ENCODE results near the gene RASSF5.
A peak's percentile ranks its signal among the peaks of the same experiment; 100 is the strongest.

RASSF5 gene

DNA sequence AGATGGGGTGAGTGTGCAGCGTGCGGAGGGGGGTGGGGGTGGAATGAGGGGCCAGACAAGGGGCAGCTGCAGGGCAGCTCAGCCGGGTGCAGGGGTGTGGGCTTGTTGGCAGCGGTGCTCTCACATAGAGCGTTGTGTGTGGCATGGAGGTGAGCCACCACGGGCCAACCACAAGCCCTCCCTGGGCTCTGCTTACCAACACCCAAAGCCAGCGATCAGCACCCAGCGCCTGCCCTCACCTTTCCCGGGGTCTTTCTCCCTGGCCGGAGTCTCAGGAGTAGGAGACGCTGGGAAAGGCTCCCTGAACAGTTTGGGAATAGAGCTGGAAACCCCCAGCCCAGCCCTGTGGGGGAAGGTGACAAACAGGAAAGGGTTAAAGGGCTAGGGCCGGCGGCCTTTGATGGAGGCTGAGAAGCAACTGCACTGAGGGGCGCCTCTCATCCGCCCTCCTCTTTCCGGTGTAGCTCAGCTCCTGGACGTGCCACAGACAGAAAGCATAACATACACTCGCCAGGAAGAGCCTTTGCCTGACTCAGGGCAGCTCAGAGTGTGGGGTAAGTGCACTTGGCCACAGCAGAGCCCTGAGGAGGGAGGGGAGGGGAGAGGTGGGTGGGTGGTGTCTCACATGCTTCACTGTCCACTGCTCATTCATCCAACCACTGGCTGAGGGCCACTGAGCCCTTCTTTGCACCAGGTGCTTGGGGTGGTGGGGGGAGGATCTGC lies 36.5 kb upstream of the RASSF5 start:
- TF ChIP-seq CTCF (conservative IDR thresholded peaks at IDR 0.05) = no peak
- H3K27ac ChIP-seq = peak overlapping the region; percentile 56; the same call in 1 of the 2 replicates

- TF ChIP-seq CTCF (conservative IDR thresholded peaks at IDR 0.05) = no peak
- no peak overlapping the region for H3K27ac ChIP-seq
Measured at GRCh38 chr1:206471415-206471801, 35.9 kb upstream of the RASSF5 start.

GRCh38 chr1:206472024-206472423 lies 35.3 kb upstream of the RASSF5 start:
- no peak for TF ChIP-seq CTCF (conservative IDR thresholded peaks at IDR 0.05)
- H3K27ac ChIP-seq = no peak overlapping the region

GRCh38 chr1:206472454-206472853 lies 34.9 kb upstream of the RASSF5 start:
- H3K27ac ChIP-seq = no peak overlapping the region
- no peak for TF ChIP-seq CTCF (conservative IDR thresholded peaks at IDR 0.05)

DNA sequence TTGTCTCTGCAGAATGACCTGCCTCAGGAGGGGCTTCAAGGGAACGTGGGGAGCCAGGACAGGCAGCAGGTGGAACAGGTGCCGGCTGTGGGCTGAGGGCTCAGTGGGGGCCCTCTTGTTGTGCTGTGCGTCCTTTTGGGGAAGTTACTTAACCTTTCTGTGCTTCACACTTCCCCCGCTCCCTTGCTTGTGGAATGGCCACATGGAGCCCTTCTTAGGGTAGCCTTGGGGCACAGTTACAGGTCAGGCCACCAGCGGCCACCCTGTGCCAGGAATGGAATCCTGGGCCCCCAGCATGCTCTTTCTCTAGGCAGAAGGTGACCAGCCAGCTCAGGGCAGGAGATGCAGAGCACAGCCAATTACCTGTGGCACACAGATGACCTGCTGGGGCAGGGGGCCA lies 34.4 kb upstream of the RASSF5 start:
- no peak overlapping the region for H3K27ac ChIP-seq
- no peak for TF ChIP-seq CTCF (conservative IDR thresholded peaks at IDR 0.05)

DNA sequence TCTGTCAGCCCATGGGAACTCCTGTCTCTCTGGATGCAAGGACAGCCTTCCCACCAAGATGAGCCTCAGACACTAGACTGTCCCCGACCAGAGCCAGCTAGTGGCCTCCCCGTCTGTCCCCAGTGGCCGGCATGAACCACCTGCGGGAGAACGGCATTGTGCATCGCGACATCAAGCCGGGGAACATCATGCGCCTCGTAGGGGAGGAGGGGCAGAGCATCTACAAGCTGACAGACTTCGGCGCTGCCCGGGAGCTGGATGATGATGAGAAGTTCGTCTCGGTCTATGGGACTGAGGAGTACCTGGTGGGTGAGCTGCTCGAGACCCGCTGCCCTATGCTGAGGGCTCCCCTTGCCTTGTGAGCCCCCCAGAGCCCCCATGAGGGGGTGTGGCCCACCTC lies 31.3 kb upstream of the RASSF5 start:
- no peak for TF ChIP-seq CTCF (conservative IDR thresholded peaks at IDR 0.05)
- no peak overlapping the region for H3K27ac ChIP-seq

- no peak for TF ChIP-seq CTCF (conservative IDR thresholded peaks at IDR 0.05)
- H3K27ac ChIP-seq = no peak overlapping the region
Measured at GRCh38 chr1:206476591-206476990, 30.7 kb upstream of the RASSF5 start.

All from VCaP (cell line).